IMR-90 (cell line): ENCODE measurements around the gene DAAM2. TPM values are rescaled to one million over a fixed set of nuclear protein-coding genes. Genes with fewer than 3 reads are reported as not detected.

ENCODE experiments used
- ATAC-seq: fragments of 200-7000 bp; cut with Tn5 transposase; 2 replicates; pipeline ENCODE4 v1.9.1; 2020; ENCODE audit warnings: low read depth, mild to moderate bottlenecking, moderate library complexity
- Bru-seq: library from RNA; stranded (reverse); fragments of 400-500 nt; gene quantifications from one replicate; lab custom pipeline; 2021; lab: Mats Ljungman, UMichigan
- BruChase-seq, 2 experiments: library from RNA; stranded (reverse); fragments of 400-500 nt; gene quantifications; one replicate each; lab custom pipeline; 2021; lab: Mats Ljungman, UMichigan
- BruUV-seq: library from RNA; stranded (reverse); fragments of 400-500 nt; replicated peaks from 2 replicates; lab custom pipeline; 2021; lab: Mats Ljungman, UMichigan
- CTCF ChIA-PET: fragments of 300-600 bp; formaldehyde crosslinking; extraction: SDS; loops from one replicate; lab custom pipeline; 2021; ENCODE audit warnings: antibody characterized with exemption; lab: Yijun Ruan, JAX
- POLR2A ChIA-PET: fragments of 300-600 bp; sonication (Branson Sonifier 250); formaldehyde crosslinking; loops from one replicate; lab custom pipeline; 2022; ENCODE audit warnings: antibody characterized with exemption; ENCODE audit not compliant: unreplicated experiment; lab: Charles Lee
- DNase-seq: peaks from one replicate; pipeline ENCODE4 v3.0.0; 2013
- H2AFZ ChIP-seq: replicated peaks from 2 replicates; pipeline ENCODE3; 2013; ENCODE audit warnings: low read length, mild to moderate bottlenecking; ENCODE audit not compliant: poor library complexity
- H2AK5ac ChIP-seq: 2 replicates; pipeline ENCODE4 v1.6.1; 2013; ENCODE audit warnings: low read depth, low read length, inconsistent platforms
- H2AK9ac ChIP-seq: replicated peaks from 2 replicates; pipeline ENCODE3; 2013; ENCODE audit warnings: mild to moderate bottlenecking, low read depth, low read length, moderate library complexity; ENCODE audit not compliant: poor library complexity
- H2BK120ac ChIP-seq: 2 replicates; pipeline ENCODE4 v1.6.1; 2013; ENCODE audit warnings: low read depth, low read length, inconsistent platforms
- H2BK15ac ChIP-seq: 3 replicates; pipeline ENCODE4 v1.6.1; 2013; ENCODE audit warnings: low read depth, low read length, inconsistent platforms
- H2BK20ac ChIP-seq: 2 replicates; pipeline ENCODE4 v1.6.1; 2013; ENCODE audit warnings: low read depth, mild to moderate bottlenecking, inconsistent platforms, low read length, moderate library complexity
- H2BK5ac ChIP-seq: 2 replicates; pipeline ENCODE4 v1.6.1; 2013; ENCODE audit warnings: mild to moderate bottlenecking, low read depth, low read length, inconsistent platforms; ENCODE audit not compliant: poor library complexity, severe bottlenecking
- H3K14ac ChIP-seq: replicated peaks from 2 replicates; pipeline ENCODE4 v1.6.1; 2013; ENCODE audit warnings: low read depth, low read length, inconsistent platforms
- H3K18ac ChIP-seq: 2 replicates; pipeline ENCODE4 v1.6.1; 2013; ENCODE audit warnings: low read depth, low read length, control low read depth
- H3K23ac ChIP-seq: 2 replicates; pipeline ENCODE4 v1.6.1; 2013; ENCODE audit warnings: low read depth, low read length, inconsistent platforms
- H3K27ac ChIP-seq: 2 replicates; pipeline ENCODE4 v1.5.1; 2013; ENCODE audit warnings: mild to moderate bottlenecking, control low read depth, low read length; ENCODE audit not compliant: insufficient read depth
- H3K27me3 ChIP-seq: 2 replicates; pipeline ENCODE4 v1.6.1; 2013; ENCODE audit warnings: low read length; ENCODE audit not compliant: control insufficient read depth, insufficient read depth
- H3K36me3 ChIP-seq: 2 replicates; pipeline ENCODE4 v1.6.1; 2013; ENCODE audit warnings: low read length, mixed read lengths; ENCODE audit not compliant: control insufficient read depth, insufficient read depth
- H3K4ac ChIP-seq: 2 replicates; pipeline ENCODE4 v1.6.1; 2013; ENCODE audit warnings: low read depth, low read length, inconsistent platforms
- H3K4me1 ChIP-seq: 2 replicates; pipeline ENCODE4 v1.6.1; 2013; ENCODE audit warnings: low read length, mixed read lengths; ENCODE audit not compliant: control insufficient read depth, insufficient read depth
- H3K4me2 ChIP-seq: 2 replicates; pipeline ENCODE4 v1.6.1; 2013; ENCODE audit warnings: low read depth, mild to moderate bottlenecking, control low read depth, low read length, moderate library complexity
- H3K4me3 ChIP-seq: 2 replicates; pipeline ENCODE4 v1.5.1; 2013; ENCODE audit warnings: low read depth, mild to moderate bottlenecking, control low read depth, low read length, moderate library complexity; ENCODE audit not compliant: insufficient read depth
- H3K56ac ChIP-seq: 2 replicates; pipeline ENCODE4 v1.6.1; 2013; ENCODE audit warnings: low read length, inconsistent platforms; ENCODE audit not compliant: insufficient read depth; ENCODE audit errors: extremely low read depth
- H3K79me1 ChIP-seq, 2 experiments: 2 replicates each; pipeline ENCODE4 v1.6.1; 2013; ENCODE audit warnings: low read length in 2 of 2, inconsistent platforms in 1 of 2, low read depth in 1 of 2
- H3K9ac ChIP-seq: 2 replicates; pipeline ENCODE4 v1.6.1; 2013; ENCODE audit warnings: low read depth, low read length, control low read depth
- H3K9me1 ChIP-seq: 2 replicates; pipeline ENCODE4 v1.6.1; 2013; ENCODE audit warnings: low read length, inconsistent platforms; ENCODE audit not compliant: insufficient read depth
- H3K9me3 ChIP-seq: 2 replicates; pipeline ENCODE4 v1.6.1; 2013; ENCODE audit warnings: low read length; ENCODE audit not compliant: control insufficient read depth, insufficient read depth
- H4K20me1 ChIP-seq: 2 replicates; pipeline ENCODE4 v1.6.1; 2013; ENCODE audit warnings: low read length, inconsistent platforms; ENCODE audit not compliant: insufficient read depth
- H4K5ac ChIP-seq: 2 replicates; pipeline ENCODE4 v1.6.1; 2013; ENCODE audit warnings: mild to moderate bottlenecking, low read depth, low read length, control low read depth
- H4K8ac ChIP-seq, 2 experiments: 2 replicates each; pipeline ENCODE4 v1.6.1; 2013; ENCODE audit warnings: low read depth in 2 of 2, low read length in 2 of 2, control low read depth in 1 of 2, inconsistent platforms in 1 of 2
- H4K91ac ChIP-seq: 2 replicates; pipeline ENCODE4 v1.6.1; 2013; ENCODE audit warnings: low read depth, low read length, inconsistent platforms; ENCODE audit not compliant: insufficient read depth
- MAZ ChIP-seq: IDR thresholded peaks from 2 replicates; pipeline ENCODE4 v1.6.1; 2012; ENCODE audit warnings: low read depth, mild to moderate bottlenecking, low read length, improper control_type of control experiment, moderate library complexity, borderline replicate concordance
- MXI1 ChIP-seq: IDR thresholded peaks from 2 replicates; pipeline ENCODE4 v1.6.1; 2012; ENCODE audit warnings: low read depth, mild to moderate bottlenecking, low read length, moderate library complexity, borderline replicate concordance
- WGBS, 2 experiments: methylation state at CpG; one replicate each; pipeline versions ENCODE4 v1.1.5 to v1.1.7; 2013; ENCODE audit warnings: missing lambda C conversion rate in 2 of 2; ENCODE audit not compliant: insufficient read length in 1 of 2; ENCODE audit errors: extremely low coverage in 2 of 2; 5-methylcytosine and 5-hydroxymethylcytosine counted together
- dilution Hi-C: fragments of 300-500 bp; cut with HindIII; formaldehyde crosslinking; loops from one replicate; pipeline ENCODE4 v1.14.3; 2018; ENCODE audit warnings: low sequenced_read_pairs; ENCODE audit not compliant: unreplicated experiment
- in situ Hi-C: fragments of 300-500 bp; cut with MboI; formaldehyde crosslinking; loops from 3 replicates; pipeline ENCODE4 v1.14.3; 2019; ENCODE audit warnings: low sequenced_read_pairs, inconsistent platforms, mixed read lengths
- intact Hi-C: fragments of 100-400 bp; cut with micrococcal nuclease; formaldehyde crosslinking; loops from 2 replicates; pipeline ENCODE4 v1.10.0; 2022
- long read RNA-seq: library from polyadenylated mRNA; unstranded; transcript quantifications from one replicate; pipeline ENCODE4 v2.0.0, GENCODE V29; 2021; ENCODE audit not compliant: unreplicated experiment
- polyA plus RNA-seq, 3 experiments: library from polyadenylated mRNA; depleted of rRNA; stranded (reverse); fragments of >200 nt; gene quantifications; 2 replicates each; pipeline ENCODE4 v1.2.3, GENCODE V29; 2012; ENCODE audit warnings: low replicate concordance in 1 of 3
- total RNA-seq: library from RNA; depleted of rRNA; stranded (reverse); fragments of >200 nt; gene quantifications from 2 replicates; pipeline ENCODE4 v1.2.3, GENCODE V29; 2012; rRNA removed
- TF ChIP-seq, protein P1 (sequence below): conservative IDR thresholded peaks from 2 replicates; pipeline ENCODE4 v1.5.1; 2012; ENCODE audit warnings: mild to moderate bottlenecking, low read depth, low read length, improper control_type of control experiment

The DAAM2 gene
- total RNA-seq = 12.9 and 13.1 TPM in 2 replicates
- polyA plus RNA-seq (2012; rRNA removed) = 11.2 and 11.9 TPM in 2 replicates
- 5.0 and 7.6 TPM in 2 replicates for polyA plus RNA-seq (2012; cell fraction: cytosol; rRNA removed)
- 17.2 and 27.8 TPM in 2 replicates for polyA plus RNA-seq (2012; cell fraction: nucleus; rRNA removed; ENCODE audit: low replicate concordance)
- percentile 62 among the genes with signal in this experiment for Bru-seq, nascent RNA
- percentile 64 among the genes with signal in this experiment for BruChase-seq, experiment 1, labeled RNA remaining after a 6-hour chase
- BruChase-seq, experiment 2, labeled RNA remaining after a 2-hour chase = percentile 58 among the genes with signal in this experiment
- long read RNA-seq, partial matches to known transcripts = 6 of 6 reads
- long read RNA-seq, other reads (novel, unspliced or antisense) = 0 of 6 reads

DNA sequence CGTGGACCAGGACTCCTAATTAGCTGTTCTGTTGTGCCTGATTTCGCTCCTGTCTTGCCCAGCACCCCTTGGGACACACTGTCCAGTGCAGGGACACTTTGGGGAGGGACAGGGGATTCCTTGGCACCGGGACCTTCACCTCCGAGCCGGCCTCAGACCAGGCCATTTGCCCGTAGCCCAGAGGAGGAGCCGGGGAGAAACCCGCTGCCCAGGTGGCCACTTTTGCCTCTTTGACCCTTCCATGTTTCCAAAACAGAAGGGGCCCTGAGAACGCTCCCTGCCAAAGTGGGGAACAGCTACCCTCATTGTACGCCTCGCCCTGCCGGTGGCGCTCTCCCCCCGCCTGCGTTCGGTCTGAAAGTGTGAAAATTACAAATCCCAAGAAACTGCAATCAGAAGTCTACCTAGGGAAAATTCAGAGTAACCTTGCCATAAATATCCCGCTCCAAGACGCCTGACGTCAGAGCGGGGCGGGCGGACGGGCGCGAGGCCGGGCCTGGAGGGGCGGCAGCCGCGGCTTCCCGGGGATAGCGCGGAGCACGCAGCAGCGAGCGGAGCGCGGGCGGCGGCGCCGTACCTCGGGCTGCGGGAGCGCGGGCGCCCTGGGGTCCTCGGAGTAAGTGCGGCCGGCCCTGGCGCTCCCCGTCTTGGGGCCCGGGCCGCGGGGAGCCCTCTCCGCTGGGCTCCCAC, at the start of gene DAAM2:
DAAM2 (plus strand) TSS at position 527 of the 690 bp plus-strand sequence. CDS start 63,927 bp downstream, outside the sequence.
- dilution Hi-C loops (no loop called here), in situ Hi-C loops (no loop called here), intact Hi-C loops (loop anchor here (1.0 to 5.0 kb wide), 5 partner anchors 50 to 515 kb away; partner anchors contain the start of gene KIF6)
- ATAC-seq = peak; percentile 88
- Histone ChIP-seq H3K27me3 (no peaks in the 10 kb centered on the region), H3K9ac (peak within 1 kb of the TSS; percentile 41), H3K4me2 (peak within 1 kb of the TSS; percentile 98), H3K4me3 (peak within 1 kb of the TSS; percentile 49), H2BK15ac (peak within 1 kb of the TSS; percentile 70; the same call in 1 of the 3 replicates), H3K9me3 (no peaks in the 10 kb centered on the region), H3K9me1 (peaks cover 4% of the 10 kb centered on the region; the same call in 1 of the 2 replicates), H3K4me1 (peaks cover 14% of the 10 kb centered on the region), H3K27ac (peak within 1 kb of the TSS; percentile 35), H3K56ac (no peak within 1 kb of the TSS), H3K36me3 (no peaks in the 10 kb centered on the region), H4K5ac (peak within 1 kb of the TSS; percentile 69), H2BK5ac (peak within 1 kb of the TSS; percentile 76), H2BK120ac (peak within 1 kb of the TSS; percentile 86), H2BK20ac (peak within 1 kb of the TSS; percentile 42; the same call in 1 of the 2 replicates), H2AK5ac (peak within 1 kb of the TSS; percentile 90; the same call in 1 of the 2 replicates), H4K8ac (peak within 1 kb of the TSS; percentile 74), H4K91ac (peak within 1 kb of the TSS; percentile 39; the same call in 1 of the 2 replicates), H3K18ac (peak within 1 kb of the TSS; percentile 59), H3K4ac (peak within 1 kb of the TSS; percentile 75), H3K79me1 (peaks cover 16 to 17% of the 10 kb centered on the region in 2 experiments; a peak in 3 of 4 replicates), H2AFZ (peak within 1 kb of the TSS; percentile 86), H3K23ac (peak within 1 kb of the TSS; percentile 15; the same call in 1 of the 2 replicates), H2AK9ac (peak within 1 kb of the TSS; percentile 35), H4K20me1 (no peaks in the 10 kb centered on the region; the same call in 1 of the 2 replicates), H3K14ac (peak within 1 kb of the TSS; percentile 22; the same call in 1 of the 2 replicates)
- peak; percentile 41 for DNase-seq
- POLR2A ChIA-PET = no interaction called here
- TF ChIP-seq MAZ = no peak
- TF ChIP-seq MXI1 = peak; percentile 42; the same call in 1 of the 2 replicates
- TF ChIP-seq, protein P1, sequence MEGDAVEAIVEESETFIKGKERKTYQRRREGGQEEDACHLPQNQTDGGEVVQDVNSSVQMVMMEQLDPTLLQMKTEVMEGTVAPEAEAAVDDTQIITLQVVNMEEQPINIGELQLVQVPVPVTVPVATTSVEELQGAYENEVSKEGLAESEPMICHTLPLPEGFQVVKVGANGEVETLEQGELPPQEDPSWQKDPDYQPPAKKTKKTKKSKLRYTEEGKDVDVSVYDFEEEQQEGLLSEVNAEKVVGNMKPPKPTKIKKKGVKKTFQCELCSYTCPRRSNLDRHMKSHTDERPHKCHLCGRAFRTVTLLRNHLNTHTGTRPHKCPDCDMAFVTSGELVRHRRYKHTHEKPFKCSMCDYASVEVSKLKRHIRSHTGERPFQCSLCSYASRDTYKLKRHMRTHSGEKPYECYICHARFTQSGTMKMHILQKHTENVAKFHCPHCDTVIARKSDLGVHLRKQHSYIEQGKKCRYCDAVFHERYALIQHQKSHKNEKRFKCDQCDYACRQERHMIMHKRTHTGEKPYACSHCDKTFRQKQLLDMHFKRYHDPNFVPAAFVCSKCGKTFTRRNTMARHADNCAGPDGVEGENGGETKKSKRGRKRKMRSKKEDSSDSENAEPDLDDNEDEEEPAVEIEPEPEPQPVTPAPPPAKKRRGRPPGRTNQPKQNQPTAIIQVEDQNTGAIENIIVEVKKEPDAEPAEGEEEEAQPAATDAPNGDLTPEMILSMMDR = peak; percentile 27; the same call in 1 of the 2 replicates
- no TSS peak for BruUV-seq
- CTCF ChIA-PET = interaction anchor here (0.6 to 1.7 kb wide), 8 partner anchors 8 to 927 kb away, joined by 3 to 12 read pairs (median 4); no protein-coding TSS in a partner anchor
- 0% methylated on average over 11 of the region's 55 CpGs; no CpG with 5 or more reads in 1 of the 2 experiments for WGBS, 2 experiments
